CD8-positive, alpha-beta memory T cell (primary cell): ENCODE measurements around the gene CPN1. TPM values are rescaled to one million over a fixed set of nuclear protein-coding genes. Genes with fewer than 3 reads are reported as not detected.

ENCODE experiments used
- CTCF ChIA-PET: fragments of 350-600 bp; sonication (Branson Sonifier 250); formaldehyde crosslinking; loops from one replicate; lab custom pipeline; 2021; ENCODE audit warnings: antibody characterized with exemption; lab: Charles Lee
- POLR2A ChIA-PET: fragments of 350-600 bp; sonication (Branson Sonifier 250); formaldehyde crosslinking; loops from one replicate; lab custom pipeline; 2021; ENCODE audit warnings: antibody characterized with exemption; lab: Charles Lee
- DNase-seq, 5 donors: peaks; one replicate each; pipeline versions ENCODE4 v3.0.0 to v3.0.0-alpha.2; 2020 to 2022; ENCODE audit warnings: mixed read lengths in 1 of 5
- H3K27ac ChIP-seq: one replicate; pipeline ENCODE4 v1.7.0; 2013; ENCODE audit warnings: low read depth, mild to moderate bottlenecking, low read length, moderate library complexity
- H3K27me3 ChIP-seq: 2 replicates; pipeline ENCODE4 v1.7.0; 2013; ENCODE audit warnings: low read length, mild to moderate bottlenecking; ENCODE audit not compliant: insufficient read depth, poor library complexity, severe bottlenecking
- H3K36me3 ChIP-seq: 2 replicates; pipeline ENCODE4 v1.7.0; 2013; ENCODE audit warnings: mild to moderate bottlenecking, low read length, moderate library complexity; ENCODE audit not compliant: insufficient read depth
- H3K4me1 ChIP-seq: 2 replicates; pipeline ENCODE4 v1.7.0; 2013; ENCODE audit warnings: mild to moderate bottlenecking, low read length, moderate library complexity; ENCODE audit not compliant: insufficient read depth
- H3K4me3 ChIP-seq: 2 replicates; pipeline ENCODE4 v1.7.0; 2013; ENCODE audit warnings: mild to moderate bottlenecking, low read length
- H3K9me3 ChIP-seq: 2 replicates; pipeline ENCODE4 v1.7.0; 2013; ENCODE audit warnings: mild to moderate bottlenecking, low read length
- H3K27ac Mint-ChIP-seq, 8 donors: one replicate each; pipeline ENCODE4 v1.8.0; 2020 to 2021; ENCODE audit warnings: mixed read lengths in 8 of 8, mild to moderate bottlenecking in 6 of 8, inconsistent platforms in 3 of 8, moderate library complexity in 3 of 8
- H3K27me3 Mint-ChIP-seq, 2 donors: one replicate each; pipeline ENCODE4 v1.8.0; 2020 to 2021; ENCODE audit warnings: mixed read lengths in 2 of 2, mild to moderate bottlenecking in 1 of 2, moderate library complexity in 1 of 2
- H3K36me3 Mint-ChIP-seq, 3 donors: one replicate each; pipeline ENCODE4 v1.8.0; 2020 to 2021; ENCODE audit warnings: mixed read lengths in 3 of 3, inconsistent platforms in 1 of 3, mild to moderate bottlenecking in 1 of 3
- H3K4me1 Mint-ChIP-seq, 3 donors: one replicate each; pipeline ENCODE4 v1.8.0; 2020 to 2021; ENCODE audit warnings: mixed read lengths in 3 of 3, inconsistent platforms in 1 of 3, mild to moderate bottlenecking in 1 of 3
- H3K4me3 Mint-ChIP-seq, 7 donors: one replicate each; pipeline ENCODE4 v1.8.0; 2020 to 2021; ENCODE audit warnings: mixed read lengths in 7 of 7, mild to moderate bottlenecking in 6 of 7, moderate library complexity in 4 of 7, inconsistent platforms in 2 of 7
- H3K9me3 Mint-ChIP-seq, 5 donors: one replicate each; pipeline ENCODE4 v1.8.0; 2020 to 2022; ENCODE audit warnings: mixed read lengths in 5 of 5, mild to moderate bottlenecking in 3 of 5, moderate library complexity in 2 of 5, inconsistent platforms in 1 of 5
- polyA plus RNA-seq: library from polyadenylated mRNA; unstranded; fragments of 300-500 nt; fragmentation: Illumina TruSeq; gene quantifications from one replicate; pipeline ENCODE4 v1.2.3, GENCODE V29; 2021
- total RNA-seq, 2 experiments: library from RNA; stranded (reverse); gene quantifications; one replicate each; pipeline ENCODE4 v1.2.3, GENCODE V29; 2021

The CPN1 gene
- total and polyA plus RNA-seq, 3 experiments from 2014 or later = not detected

DNA sequence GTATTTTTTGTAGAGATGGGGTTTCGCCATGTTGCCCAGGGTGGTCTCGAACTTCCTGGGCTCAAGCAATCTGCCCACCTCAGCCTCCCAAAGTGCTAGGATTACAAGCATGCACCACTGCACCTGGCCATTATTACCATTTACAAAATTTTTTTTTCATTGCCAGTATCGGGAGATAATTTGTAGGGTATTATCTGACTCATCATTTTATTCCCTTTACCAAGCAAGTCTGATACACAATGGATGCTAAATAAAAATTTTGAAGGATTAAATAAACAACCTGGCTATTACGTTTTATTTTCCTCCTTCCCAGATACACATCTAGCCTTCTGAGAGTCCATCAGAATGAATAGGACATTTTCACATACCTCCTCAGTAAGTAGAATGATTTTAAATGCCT lies 38.1 kb upstream of the CPN1 start:
- peaks cover 18 to 28% of the 10 kb centered on the region in 2 donors for H3K27me3 Mint-ChIP-seq
- Histone ChIP-seq H3K4me1 (no peaks in the 10 kb centered on the region), H3K36me3 (no peaks in the 10 kb centered on the region), H3K27me3 (no peaks in the 10 kb centered on the region), H3K9me3 (no peaks in the 10 kb centered on the region), H3K4me3 (no peak overlapping the region), H3K27ac (no peak overlapping the region)
- CTCF ChIA-PET = no interaction called here
- H3K27ac Mint-ChIP-seq = no peak overlapping the region
- peaks cover 7 to 10% (median 8%) of the 10 kb centered on the region in 3 donors for H3K4me1 Mint-ChIP-seq
- no peak overlapping the region for H3K4me3 Mint-ChIP-seq
- POLR2A ChIA-PET = no interaction called here
- no peaks in the 10 kb centered on the region for H3K36me3 Mint-ChIP-seq
- no peaks in the 10 kb centered on the region for H3K9me3 Mint-ChIP-seq
- DNase-seq = no peak

- no peaks in the 10 kb centered on the region for H3K4me1 ChIP-seq
- H3K27ac Mint-ChIP-seq = no peak overlapping the region
- H3K9me3 Mint-ChIP-seq = no peaks in the 10 kb centered on the region
- no peaks in the 10 kb centered on the region for H3K9me3 ChIP-seq
- H3K4me3 ChIP-seq = no peak overlapping the region
- H3K27ac ChIP-seq = no peak overlapping the region
- no peak for DNase-seq
- H3K4me1 Mint-ChIP-seq = peaks cover 0 to 6% (median 3%) of the 10 kb centered on the region in 3 donors
- POLR2A ChIA-PET = no interaction called here
- H3K4me3 Mint-ChIP-seq = no peak overlapping the region
- H3K36me3 ChIP-seq = no peaks in the 10 kb centered on the region
- CTCF ChIA-PET = interaction anchor here (1.0 kb wide), 1 partner anchor 14 kb away, joined by 3 read pairs; no protein-coding TSS in a partner anchor
- peaks cover 20 to 28% of the 10 kb centered on the region in 2 donors for H3K27me3 Mint-ChIP-seq
- no peaks in the 10 kb centered on the region for H3K27me3 ChIP-seq
- no peaks in the 10 kb centered on the region for H3K36me3 Mint-ChIP-seq
These were observed 33.5 kb upstream of the CPN1 start for GRCh38 chr10:100114976-100115770.

DNA sequence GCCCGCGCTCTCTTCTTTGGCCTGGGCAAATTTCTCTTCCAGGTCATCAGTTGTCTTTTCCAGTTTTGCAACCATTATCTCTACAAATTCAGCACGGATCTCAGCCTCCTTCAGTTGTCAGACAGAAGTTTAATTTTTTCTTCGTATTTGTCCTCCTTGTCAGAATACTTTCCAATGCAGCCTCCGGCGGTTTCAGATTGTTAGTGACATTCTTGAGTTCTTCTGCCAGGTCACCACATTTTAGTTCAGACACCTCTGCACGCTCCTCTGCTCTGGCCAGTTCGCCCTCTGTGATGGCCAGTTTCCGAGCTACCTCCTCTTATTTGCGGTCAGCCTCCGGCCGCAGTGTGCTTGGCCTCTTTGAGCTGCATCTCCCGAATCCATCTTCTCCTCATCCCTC lies 32.8 kb upstream of the CPN1 start:
- no peak overlapping the region for H3K27ac ChIP-seq
- no peak overlapping the region for H3K4me3 ChIP-seq
- ChIA-PET POLR2A (no interaction called here), CTCF (interaction anchor here (1.0 kb wide), 1 partner anchor 14 kb away, joined by 3 read pairs; no protein-coding TSS in a partner anchor)
- no peak overlapping the region for H3K4me3 Mint-ChIP-seq
- no peak overlapping the region for H3K27ac Mint-ChIP-seq
- H3K9me3 ChIP-seq = no peaks in the 10 kb centered on the region
- H3K36me3 ChIP-seq = no peaks in the 10 kb centered on the region
- peaks cover 20 to 29% of the 10 kb centered on the region in 2 donors for H3K27me3 Mint-ChIP-seq
- H3K27me3 ChIP-seq = no peaks in the 10 kb centered on the region
- H3K4me1 ChIP-seq = no peaks in the 10 kb centered on the region
- H3K9me3 Mint-ChIP-seq = no peaks in the 10 kb centered on the region
- no peaks in the 10 kb centered on the region for H3K36me3 Mint-ChIP-seq
- H3K4me1 Mint-ChIP-seq = peaks cover 0 to 6% (median 3%) of the 10 kb centered on the region in 3 donors
- no peak for DNase-seq

GRCh38 chr10:100109670-100110069 lies 28.0 kb upstream of the CPN1 start:
- Mint-ChIP-seq H3K27ac (no peak overlapping the region), H3K4me1 (peaks cover 0 to 2% (median 2%) of the 10 kb centered on the region in 3 donors), H3K36me3 (no peaks in the 10 kb centered on the region), H3K4me3 (no peak overlapping the region), H3K27me3 (peaks cover 14 to 29% of the 10 kb centered on the region in 2 donors), H3K9me3 (no peaks in the 10 kb centered on the region)
- Histone ChIP-seq H3K4me3 (no peak overlapping the region), H3K27me3 (no peaks in the 10 kb centered on the region), H3K4me1 (no peaks in the 10 kb centered on the region), H3K9me3 (no peaks in the 10 kb centered on the region), H3K27ac (no peak overlapping the region), H3K36me3 (no peaks in the 10 kb centered on the region)
- CTCF ChIA-PET = no interaction called here
- POLR2A ChIA-PET = no interaction called here
- no peak for DNase-seq

- peaks cover 17 to 45% of the 10 kb centered on the region in 2 donors for H3K27me3 Mint-ChIP-seq
- H3K4me1 Mint-ChIP-seq = no peaks in the 10 kb centered on the region
- DNase-seq = no peak
- H3K4me3 ChIP-seq = no peak overlapping the region
- H3K4me3 Mint-ChIP-seq = no peak overlapping the region
- H3K27me3 ChIP-seq = no peaks in the 10 kb centered on the region
- H3K27ac Mint-ChIP-seq = no peak overlapping the region
- no peaks in the 10 kb centered on the region for H3K9me3 ChIP-seq
- no peaks in the 10 kb centered on the region for H3K36me3 ChIP-seq
- no peaks in the 10 kb centered on the region for H3K36me3 Mint-ChIP-seq
- ChIA-PET CTCF (no interaction called here), POLR2A (no interaction called here)
- no peak overlapping the region for H3K27ac ChIP-seq
- no peaks in the 10 kb centered on the region for H3K4me1 ChIP-seq
- H3K9me3 Mint-ChIP-seq = peaks cover 0 to 4% (median 0%) of the 10 kb centered on the region in 5 donors
These were observed 25.2 kb upstream of the CPN1 start for GRCh38 chr10:100106865-100107264.

DNA sequence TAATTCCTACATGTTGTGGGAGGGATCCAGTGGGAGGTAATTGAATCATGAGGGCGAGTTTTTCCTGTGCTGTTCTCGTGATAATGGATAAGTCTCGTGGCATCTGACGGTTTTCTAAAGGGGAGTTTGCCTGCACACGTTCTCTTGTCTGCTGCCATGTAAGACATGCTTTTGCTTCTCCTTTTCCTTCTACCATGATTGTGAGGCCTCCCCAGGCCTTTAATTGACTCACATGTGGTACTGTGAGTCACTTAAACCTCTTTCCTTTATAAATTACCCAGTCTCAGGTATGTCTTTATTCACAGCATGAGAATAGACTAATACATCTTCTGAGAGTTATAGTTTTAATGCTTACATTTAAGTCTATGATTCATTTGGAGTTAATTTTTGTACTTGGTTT lies 22.6 kb upstream of the CPN1 start:
- CTCF ChIA-PET = no interaction called here
- DNase-seq = no peak
- Histone ChIP-seq H3K27ac (no peak overlapping the region), H3K36me3 (no peaks in the 10 kb centered on the region), H3K9me3 (no peaks in the 10 kb centered on the region), H3K4me3 (no peak overlapping the region), H3K4me1 (no peaks in the 10 kb centered on the region), H3K27me3 (no peaks in the 10 kb centered on the region)
- H3K4me3 Mint-ChIP-seq = no peak overlapping the region
- peaks cover 0 to 4% (median 0%) of the 10 kb centered on the region in 5 donors for H3K9me3 Mint-ChIP-seq
- H3K27ac Mint-ChIP-seq = no peak overlapping the region
- POLR2A ChIA-PET = no interaction called here
- H3K27me3 Mint-ChIP-seq = peaks cover 17 to 53% of the 10 kb centered on the region in 2 donors
- no peaks in the 10 kb centered on the region for H3K4me1 Mint-ChIP-seq
- no peaks in the 10 kb centered on the region for H3K36me3 Mint-ChIP-seq

GRCh38 chr10:100103581-100103980 lies 21.9 kb upstream of the CPN1 start:
- ChIA-PET CTCF (no interaction called here), POLR2A (no interaction called here)
- Histone ChIP-seq H3K27me3 (no peaks in the 10 kb centered on the region), H3K4me3 (no peak overlapping the region), H3K9me3 (no peaks in the 10 kb centered on the region), H3K36me3 (no peaks in the 10 kb centered on the region), H3K27ac (no peak overlapping the region), H3K4me1 (no peaks in the 10 kb centered on the region)
- Mint-ChIP-seq H3K27ac (no peak overlapping the region), H3K4me3 (no peak overlapping the region), H3K27me3 (peaks cover 18 to 59% of the 10 kb centered on the region in 2 donors), H3K36me3 (no peaks in the 10 kb centered on the region), H3K4me1 (no peaks in the 10 kb centered on the region), H3K9me3 (peaks cover 0 to 4% (median 0%) of the 10 kb centered on the region in 5 donors)
- DNase-seq = no peak

DNA sequence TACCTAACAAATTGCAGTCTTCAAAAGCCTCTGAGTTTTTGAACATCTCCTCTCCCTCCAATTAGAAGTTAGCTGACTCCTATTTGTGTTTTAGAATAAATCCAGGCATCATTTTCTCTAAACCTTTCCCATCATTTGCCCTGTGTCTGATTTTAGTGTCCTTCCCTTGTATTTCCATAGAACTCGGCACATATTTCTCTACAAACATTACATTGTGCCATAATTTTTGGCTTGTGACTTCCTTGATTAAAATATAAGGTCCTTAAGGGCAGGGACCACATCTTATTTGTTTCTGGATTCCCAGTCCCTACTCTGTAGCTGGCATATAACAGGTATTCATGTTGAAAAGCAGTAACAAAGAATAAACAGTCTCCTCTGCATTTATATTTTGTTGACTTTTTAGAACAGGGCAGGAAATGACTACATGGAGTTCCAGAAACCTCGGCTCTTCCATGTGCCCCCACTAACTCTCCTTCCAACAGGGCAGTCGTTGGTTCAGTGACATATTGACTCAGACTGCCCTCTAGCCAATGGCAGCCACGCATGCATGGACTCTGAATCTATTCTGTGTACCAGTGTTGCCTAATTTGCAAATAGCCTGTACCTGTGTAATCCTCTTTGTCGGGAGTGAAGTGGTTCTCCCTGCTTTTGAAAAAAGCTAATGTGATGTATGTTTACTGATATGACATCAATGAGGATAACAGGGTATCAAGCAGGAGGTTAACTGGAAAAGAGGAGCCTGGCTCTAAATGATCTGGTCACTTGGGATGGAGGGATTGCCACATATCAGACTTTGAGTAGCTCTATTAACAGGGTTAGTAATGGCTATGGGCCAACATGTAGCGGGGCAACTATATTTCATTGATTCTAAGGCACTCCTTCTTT lies 19.8 kb upstream of the CPN1 start:
- Histone ChIP-seq H3K27me3 (no peaks in the 10 kb centered on the region), H3K36me3 (no peaks in the 10 kb centered on the region), H3K27ac (no peak overlapping the region), H3K4me1 (no peaks in the 10 kb centered on the region), H3K9me3 (no peaks in the 10 kb centered on the region), H3K4me3 (no peak overlapping the region)
- H3K4me3 Mint-ChIP-seq = no peak overlapping the region
- ChIA-PET CTCF (no interaction called here), POLR2A (no interaction called here)
- no peak for DNase-seq
- no peaks in the 10 kb centered on the region for H3K4me1 Mint-ChIP-seq
- no peak overlapping the region for H3K27ac Mint-ChIP-seq
- H3K9me3 Mint-ChIP-seq = peaks cover 0 to 7% (median 2%) of the 10 kb centered on the region in 5 donors
- no peaks in the 10 kb centered on the region for H3K36me3 Mint-ChIP-seq
- peaks cover 19 to 59% of the 10 kb centered on the region in 2 donors for H3K27me3 Mint-ChIP-seq
